ENCODE results near the gene DIP2B. TPM values are rescaled to one million over a fixed set of nuclear protein-coding genes. Genes with fewer than 3 reads are reported as not detected.

DIP2B gene
- total RNA-seq, 1 experiment from 2014 or later, result 20.0 TPM

- no peak overlapping the region for H3K56ac ChIP-seq (ENCODE audit: insufficient read length, low read depth, low read length)
- no peak overlapping the region for H3K23ac ChIP-seq (ENCODE audit: insufficient read length, low read depth, low read length)
- Mint-ChIP-seq H3K36me3 (ENCODE audit: insufficient read depth in 1 of 3, low read depth in 3 of 3) (no peaks in the 10 kb centered on the region; a peak in 1 of 7 replicates), H3K27me3 (ENCODE audit: low read depth) (no peaks in the 10 kb centered on the region), H3K27ac (peak overlapping the region in 1 of 3 experiments; percentile 20; a peak in 3 of 7 replicates), H3K4me3 (no peak overlapping the region), H3K4me1 (peaks cover 24 to 27% of the 10 kb centered on the region in 2 experiments), H3K9me3 (no peaks in the 10 kb centered on the region)
- no peak overlapping the region for H2BK12ac ChIP-seq (ENCODE audit: insufficient read length, low read depth, low read length)
- no peak overlapping the region for H4K8ac ChIP-seq (replicated peaks; ENCODE audit: insufficient read length, low read depth, low read length)
- H2AFZ ChIP-seq (ENCODE audit: low read length), result no peak overlapping the region
- H3K27ac ChIP-seq (ENCODE audit: insufficient read length, low read depth, low read length), result no peak overlapping the region
- no peak overlapping the region for H4K5ac ChIP-seq (ENCODE audit: insufficient read length, low read depth, low read length)
- peak overlapping the region; percentile 43 for H3K9ac ChIP-seq (ENCODE audit: extremely low read depth, insufficient read length, low read length)
- H2BK120ac ChIP-seq (ENCODE audit: low read depth, low read length, poor library complexity, severe bottlenecking), result no peak overlapping the region
- H4K20me1 ChIP-seq (ENCODE audit: control insufficient read depth, insufficient read depth, insufficient read length), result no peaks in the 10 kb centered on the region
- no peak overlapping the region for H4K91ac ChIP-seq (ENCODE audit: insufficient read length, low read depth, low read length)
- no peak overlapping the region for H3K4me2 ChIP-seq (ENCODE audit: insufficient read depth, insufficient read length, low read length)
- no peak overlapping the region for H2AK5ac ChIP-seq (ENCODE audit: insufficient read length, low read length)
- no peak overlapping the region for H3K18ac ChIP-seq (ENCODE audit: insufficient read length, low read depth, low read length)
- no peak overlapping the region for H3T11ph ChIP-seq (ENCODE audit: low read length)
- no peak overlapping the region for H3K14ac ChIP-seq (ENCODE audit: insufficient read depth, low read length)
- peaks cover 2% of the 10 kb centered on the region; the same call in 1 of the 2 replicates for H3K79me2 ChIP-seq (ENCODE audit: insufficient read depth, low read length)
- TF ChIP-seq, protein P1, sequence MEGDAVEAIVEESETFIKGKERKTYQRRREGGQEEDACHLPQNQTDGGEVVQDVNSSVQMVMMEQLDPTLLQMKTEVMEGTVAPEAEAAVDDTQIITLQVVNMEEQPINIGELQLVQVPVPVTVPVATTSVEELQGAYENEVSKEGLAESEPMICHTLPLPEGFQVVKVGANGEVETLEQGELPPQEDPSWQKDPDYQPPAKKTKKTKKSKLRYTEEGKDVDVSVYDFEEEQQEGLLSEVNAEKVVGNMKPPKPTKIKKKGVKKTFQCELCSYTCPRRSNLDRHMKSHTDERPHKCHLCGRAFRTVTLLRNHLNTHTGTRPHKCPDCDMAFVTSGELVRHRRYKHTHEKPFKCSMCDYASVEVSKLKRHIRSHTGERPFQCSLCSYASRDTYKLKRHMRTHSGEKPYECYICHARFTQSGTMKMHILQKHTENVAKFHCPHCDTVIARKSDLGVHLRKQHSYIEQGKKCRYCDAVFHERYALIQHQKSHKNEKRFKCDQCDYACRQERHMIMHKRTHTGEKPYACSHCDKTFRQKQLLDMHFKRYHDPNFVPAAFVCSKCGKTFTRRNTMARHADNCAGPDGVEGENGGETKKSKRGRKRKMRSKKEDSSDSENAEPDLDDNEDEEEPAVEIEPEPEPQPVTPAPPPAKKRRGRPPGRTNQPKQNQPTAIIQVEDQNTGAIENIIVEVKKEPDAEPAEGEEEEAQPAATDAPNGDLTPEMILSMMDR (conservative IDR thresholded peaks at IDR 0.05), result no peak
- no peaks in the 10 kb centered on the region for H3K79me1 ChIP-seq (ENCODE audit: insufficient read depth, low read depth, low read length, poor library complexity, severe bottlenecking)
- no peaks in the 10 kb centered on the region for H3K23me2 ChIP-seq (ENCODE audit: insufficient read length, low read depth, low read length, poor library complexity, severe bottlenecking)
- WGBS (ENCODE audit: extremely low coverage, insufficient read length, low lambda C conversion rate), result no CpG with 5 or more reads among the region's 1 CpG
- H2BK5ac ChIP-seq (ENCODE audit: insufficient read length, low read length), result no peak overlapping the region
- no peaks in the 10 kb centered on the region for H3K27me3 ChIP-seq (ENCODE audit: insufficient read depth, low read length)
- H2BK15ac ChIP-seq (ENCODE audit: low read depth, low read length), result no peak overlapping the region
- no peaks in the 10 kb centered on the region for H3K9me3 ChIP-seq (ENCODE audit: control insufficient read depth, low read depth, low read length)
- no peak overlapping the region for H2BK20ac ChIP-seq (ENCODE audit: low read depth, low read length, poor library complexity, severe bottlenecking)
- no peak overlapping the region for H3K4ac ChIP-seq (ENCODE audit: low read depth, low read length)
- 0 out of 2 replicates have a peak, but pooled peaks cover 2% of the 10 kb centered on the region for H3K4me1 ChIP-seq (ENCODE audit: insufficient read depth, low read length)
- no peak for DNase-seq
Observed at GRCh38 chr12:50579757-50580267, 75.0 kb downstream of the DIP2B start.

All from H9 (cell line).